ENCODE data around the gene UMOD.

- TF ChIP-seq FOS (IDR thresholded peaks at IDR 0.05; ENCODE audit: borderline replicate concordance, insufficient read depth, low read length) (no peak), CTCF (IDR thresholded peaks at IDR 0.05; ENCODE audit: extremely low read depth in 1 of 2, insufficient read depth in 1 of 2, low read depth in 1 of 2, low read length in 2 of 2) (no peak), POLR2A (IDR thresholded peaks at IDR 0.05; ENCODE audit: low read depth, low read length) (no peak), JUN (IDR thresholded peaks at IDR 0.05; ENCODE audit: borderline replicate concordance, insufficient read depth, insufficient read length, low read depth) (no peak), MAX (IDR thresholded peaks at IDR 0.05; ENCODE audit: insufficient read depth, insufficient read length) (no peak), EZH2 (IDR thresholded peaks at IDR 0.05; ENCODE audit: borderline replicate concordance, low read depth, low read length, severe bottlenecking) (no peak), POLR2AphosphoS5 (IDR thresholded peaks at IDR 0.05; ENCODE audit: insufficient read depth, low read depth, low read length) (no peak), GATA2 (IDR thresholded peaks at IDR 0.05; ENCODE audit: insufficient read depth, insufficient read length, low read depth, low read length) (no peak)
These were observed 20.9 kb downstream of the UMOD start for GRCh38 chr16:20331635-20332034.
